Adrenal gland (tissue), 12 donors: ENCODE measurements around the gene SCAMP5. TPM values are rescaled to one million over a fixed set of nuclear protein-coding genes. Genes with fewer than 3 reads are reported as not detected.
A peak's percentile ranks its signal among the peaks of the same experiment; 100 is the strongest.

Experiments used
- DNase-seq, 7 donors: peaks; one replicate each; pipeline ENCODE4 v3.0.0-alpha.2; 2019 to 2020
- H3K27ac ChIP-seq, 5 donors: fragments of 200-600 bp; sonication (generic) in 4 of 5; 1 replicate in 3 of 5; 2 replicates in 2 of 5; pipeline versions ENCODE4 v1.5.1 to v1.8.0; 2016 to 2020; ENCODE audit warnings: mild to moderate bottlenecking in 1 of 5
- H3K27me3 ChIP-seq: fragments of 200-600 bp; 2 replicates; pipeline ENCODE4 v1.8.0; 2021
- H3K36me3 ChIP-seq, 2 donors: fragments of 200-600 bp; replicated peaks in 1 of 2; 1 replicate in 1 of 2; 2 replicates in 1 of 2; pipeline versions ENCODE4 v1.5.1 to v1.8.0; 2018 to 2022
- H3K4me1 ChIP-seq, 2 donors: fragments of 200-600 bp; replicated peaks in 1 of 2; 1 replicate in 1 of 2; 2 replicates in 1 of 2; pipeline versions ENCODE4 v1.5.1 to v1.8.0; 2018 to 2021
- H3K4me3 ChIP-seq, 4 donors: fragments of 200-600 bp; sonication (generic) in 3 of 4; one replicate each; pipeline ENCODE4 v1.5.1; 2016 to 2018
- H3K9me3 ChIP-seq, 3 donors: fragments of 200-600 bp; sonication (generic) in 1 of 3; replicated peaks in 1 of 3; 1 replicate in 2 of 3; 2 replicates in 1 of 3; pipeline versions ENCODE4 v1.5.1 to v1.8.0; 2016 to 2021
- POLR2A ChIP-seq, 2 donors: fragments of 450-650 bp; IDR thresholded peaks; one replicate each; pipeline ENCODE4 v1.6.1; 2017; ENCODE audit warnings: antibody characterized with exemption in 2 of 2, mild to moderate bottlenecking in 2 of 2, moderate library complexity in 1 of 2
- WGBS, 4 donors: extraction: QIAGEN DNeasy Blood & Tissue Kit in 2 of 4; methylation state at CpG; one replicate each; pipeline versions ENCODE4 v1.1.5 to v1.1.7; 2013 to 2017; 5-methylcytosine and 5-hydroxymethylcytosine counted together
- intact Hi-C, 2 donors: fragments of 100-400 bp; cut with DNase I; formaldehyde crosslinking; loops; one replicate each; pipeline versions ENCODE4 v1.14.1 to v1.15.0; 2022 to 2023
- polyA plus RNA-seq, 3 donors: library from polyadenylated mRNA; stranded (reverse); fragments of 200-250 nt in 2 of 3; fragments of 350-450 nt in 1 of 3; fragmentation: Illumina TruSeq in 1 of 3; extraction: RNeasy Lipid Tissue Mini Kit (QIAGEN cat#74804) in 1 of 3; gene quantifications; one replicate each; pipeline ENCODE4 v1.2.3, GENCODE V29; 2013 to 2014
- total RNA-seq, 9 donors: library from RNA; depleted of rRNA in 4 of 9; stranded (reverse); fragments of >200 nt in 4 of 9; fragments of 120-200 nt in 1 of 9; fragmentation: NEBNext Ultra II Directional in 1 of 9; extraction: Animal tissue kit (Norgen Biotek cat#: 25700) in 1 of 9; gene quantifications; one replicate each; pipeline versions ENCODE4 v1.1.0 to v1.2.4, GENCODE V29; 2013 to 2023
- TF ChIP-seq, protein P1 (sequence below), 6 experiments: fragments of 450-650 bp in 4 of 6; fragments of 200-600 bp in 2 of 6; sonication (generic) in 1 of 6; IDR thresholded peaks; 1 replicate in 5 of 6; 2 replicates in 1 of 6; pipeline versions ENCODE4 v1.5.1 to v1.8.0; 2016 to 2021; ENCODE audit warnings: antibody characterized with exemption in 6 of 6, mild to moderate bottlenecking in 2 of 6, moderate library complexity in 1 of 6
- donor health status: healthy with polysubstance abuse.
- donor health status: Bipolar disorder and iron deficiency.
- donor health status: DM: yes; HTN: yes; CAD: no.
- donor health status: DM: no; HTN: no; CAD: no.
- donor health status: DM: no; HTN: no; CAD: no.
- donor health status: DM: yes; HTN: yes; CAD: no.

SCAMP5 gene
- total and polyA plus RNA-seq, 12 donors = 10.2 to 47.2 (median 23.6) TPM

GRCh38 chr15:75063889-75064288 lies 68.5 kb downstream of the SCAMP5 start:
- intact Hi-C loops = no loop called here
- Histone ChIP-seq H3K27ac (no peak overlapping the region), H3K27me3 (no peaks in the 10 kb centered on the region), H3K4me1 (peaks cover 9 to 29% of the 10 kb centered on the region in 2 donors), H3K9me3 (no peaks in the 10 kb centered on the region), H3K4me3 (no peak overlapping the region), H3K36me3 (no peaks in the 10 kb centered on the region)
- TF ChIP-seq, protein P1, sequence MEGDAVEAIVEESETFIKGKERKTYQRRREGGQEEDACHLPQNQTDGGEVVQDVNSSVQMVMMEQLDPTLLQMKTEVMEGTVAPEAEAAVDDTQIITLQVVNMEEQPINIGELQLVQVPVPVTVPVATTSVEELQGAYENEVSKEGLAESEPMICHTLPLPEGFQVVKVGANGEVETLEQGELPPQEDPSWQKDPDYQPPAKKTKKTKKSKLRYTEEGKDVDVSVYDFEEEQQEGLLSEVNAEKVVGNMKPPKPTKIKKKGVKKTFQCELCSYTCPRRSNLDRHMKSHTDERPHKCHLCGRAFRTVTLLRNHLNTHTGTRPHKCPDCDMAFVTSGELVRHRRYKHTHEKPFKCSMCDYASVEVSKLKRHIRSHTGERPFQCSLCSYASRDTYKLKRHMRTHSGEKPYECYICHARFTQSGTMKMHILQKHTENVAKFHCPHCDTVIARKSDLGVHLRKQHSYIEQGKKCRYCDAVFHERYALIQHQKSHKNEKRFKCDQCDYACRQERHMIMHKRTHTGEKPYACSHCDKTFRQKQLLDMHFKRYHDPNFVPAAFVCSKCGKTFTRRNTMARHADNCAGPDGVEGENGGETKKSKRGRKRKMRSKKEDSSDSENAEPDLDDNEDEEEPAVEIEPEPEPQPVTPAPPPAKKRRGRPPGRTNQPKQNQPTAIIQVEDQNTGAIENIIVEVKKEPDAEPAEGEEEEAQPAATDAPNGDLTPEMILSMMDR (IDR thresholded peaks at IDR 0.05) = no peak
- TF ChIP-seq POLR2A (IDR thresholded peaks at IDR 0.05) = no peak
- peak in 2 of 7 donors; percentile 14 to 46 for DNase-seq
- WGBS, 4 donors = 82 to 86% (median 86%) methylated on average over 9 of the region's 9 CpGs

GRCh38 chr15:75064846-75065245 lies 69.5 kb downstream of the SCAMP5 start:
- Histone ChIP-seq H3K9me3 (no peaks in the 10 kb centered on the region), H3K36me3 (no peaks in the 10 kb centered on the region), H3K27ac (peak overlapping the region in 1 of 5 donors; percentile 47), H3K4me1 (peaks cover 9 to 29% of the 10 kb centered on the region in 2 donors), H3K27me3 (no peaks in the 10 kb centered on the region), H3K4me3 (no peak overlapping the region)
- no peak for TF ChIP-seq POLR2A (IDR thresholded peaks at IDR 0.05)
- TF ChIP-seq, protein P1 (IDR thresholded peaks at IDR 0.05) = no peak
- no peak for DNase-seq
- WGBS, 4 donors = 49 to 63% (median 58%) methylated on average over 2 of the region's 2 CpGs
- intact Hi-C loops = no loop called here

DNA sequence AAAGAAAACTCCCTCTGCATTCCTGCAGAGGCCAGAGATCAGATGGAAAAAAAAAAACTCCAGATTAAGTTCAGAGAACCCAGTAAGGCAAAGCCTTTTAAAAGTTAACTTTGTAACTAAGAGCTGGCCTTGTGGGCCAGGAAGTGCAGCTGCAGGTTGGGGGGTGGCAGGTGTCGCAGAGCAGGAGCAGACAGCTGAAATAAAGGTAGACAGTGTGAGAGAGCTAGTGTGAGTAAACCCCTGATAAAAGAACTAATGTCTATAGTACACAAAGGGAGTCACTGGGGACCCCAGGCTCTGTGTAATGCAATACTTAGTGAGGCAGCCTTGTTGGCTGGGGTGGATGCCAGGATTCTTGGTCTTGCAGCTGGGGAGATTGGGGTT lies 70.1 kb downstream of the SCAMP5 start:
- no peak overlapping the region for H3K4me3 ChIP-seq
- H3K9me3 ChIP-seq = no peaks in the 10 kb centered on the region
- H3K4me1 ChIP-seq = peaks cover 9 to 29% of the 10 kb centered on the region in 2 donors
- DNase-seq = peak in 2 of 7 donors; percentile 16 to 48
- TF ChIP-seq, protein P1 (IDR thresholded peaks at IDR 0.05) = no peak
- TF ChIP-seq POLR2A (IDR thresholded peaks at IDR 0.05) = no peak
- intact Hi-C loops = no loop called here
- no peaks in the 10 kb centered on the region for H3K27me3 ChIP-seq
- H3K36me3 ChIP-seq = no peaks in the 10 kb centered on the region
- WGBS, 4 donors = 61 to 83% (median 63%) methylated on average over 1 of the region's 1 CpG
- peak overlapping the region in 2 of 5 donors; percentile 8 to 47 for H3K27ac ChIP-seq

DNA sequence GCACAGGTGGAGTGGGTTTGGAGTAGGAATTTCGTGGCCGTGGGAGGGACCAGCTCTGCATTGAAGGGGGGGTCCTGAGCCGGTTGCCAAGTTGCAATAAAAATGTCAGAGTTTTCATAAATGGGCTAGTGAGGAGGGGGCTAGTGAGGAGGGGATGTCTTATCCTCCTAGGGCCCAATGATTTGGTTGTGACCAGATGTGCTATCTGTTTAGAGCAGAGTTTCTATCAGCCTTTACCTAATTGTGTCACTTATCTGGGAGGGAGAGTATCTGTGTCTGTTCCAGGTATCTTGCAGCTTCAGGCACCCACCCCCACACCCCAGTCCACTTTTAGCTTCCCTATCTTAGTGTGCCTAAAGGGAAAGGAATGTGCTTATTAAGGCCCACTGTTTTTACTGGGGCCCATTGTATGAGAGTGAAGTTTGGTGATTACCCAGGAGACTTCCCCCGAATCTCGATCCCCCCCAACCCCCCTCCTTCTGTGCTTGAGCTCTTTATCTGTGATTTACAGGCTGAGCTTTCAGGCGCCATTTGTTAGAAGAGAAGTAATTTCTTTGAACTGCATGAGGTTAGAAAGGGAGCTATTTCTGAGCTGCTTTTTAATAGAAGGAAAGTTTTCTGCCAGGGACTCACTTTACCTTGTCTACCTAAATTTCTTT lies 70.6 kb downstream of the SCAMP5 start:
- TF ChIP-seq POLR2A (IDR thresholded peaks at IDR 0.05) = no peak
- TF ChIP-seq, protein P1 (IDR thresholded peaks at IDR 0.05) = no peak
- Histone ChIP-seq H3K27me3 (no peaks in the 10 kb centered on the region), H3K4me1 (peaks cover 9 to 29% of the 10 kb centered on the region in 2 donors), H3K36me3 (no peaks in the 10 kb centered on the region), H3K9me3 (no peaks in the 10 kb centered on the region), H3K27ac (peak overlapping the region in 1 of 5 donors; percentile 8), H3K4me3 (no peak overlapping the region)
- intact Hi-C loops = no loop called here
- 67 to 79% (median 75%) methylated on average over 6 of the region's 6 CpGs for WGBS, 4 donors
- peak in 1 of 7 donors; percentile 24 for DNase-seq
